Prostate gland (tissue), 2 donors: ENCODE data around the gene ZBTB9.

ENCODE experiments used
- CTCF ChIP-seq, 4 experiments: fragments of 200-600 bp in 2 of 4; fragments of 450-650 bp in 2 of 4; sonication (generic) in 2 of 4; IDR thresholded peaks; 1 replicate in 3 of 4; 2 replicates in 1 of 4; pipeline ENCODE4 v1.5.1; 2016 to 2019; ENCODE audit warnings: antibody characterized with exemption in 4 of 4, mild to moderate bottlenecking in 2 of 4, moderate library complexity in 2 of 4
- POLR2A ChIP-seq: fragments of 450-650 bp; IDR thresholded peaks from one replicate; pipeline ENCODE4 v1.6.1; 2016; ENCODE audit warnings: antibody characterized with exemption, mild to moderate bottlenecking
- POLR2AphosphoS5 ChIP-seq: sonication (generic); formaldehyde crosslinking; IDR thresholded peaks from one replicate; pipeline ENCODE4 v1.6.1; 2017; ENCODE audit warnings: antibody characterized with exemption

GRCh38 chr6:33404884-33405283 is 49.5 kb upstream of the ZBTB9 start:
- TF ChIP-seq POLR2AphosphoS5: no peak
- TF ChIP-seq CTCF (IDR thresholded peaks at IDR 0.05): no peak
- no peak for TF ChIP-seq POLR2A
